Measurements from ENCODE around the gene ACSS1. TPM values are rescaled to one million over a fixed set of nuclear protein-coding genes. Genes with fewer than 3 reads are reported as not detected.

The ACSS1 gene
- total RNA-seq (2022): 3.6 TPM in 2 replicates
- percentile 31 among the genes with signal in this experiment for Bru-seq, nascent RNA
- percentile 25 among the genes with signal in this experiment for BruChase-seq, experiment 1, labeled RNA remaining after a 6-hour chase
- percentile 27 among the genes with signal in this experiment for BruChase-seq, experiment 2, labeled RNA remaining after a 2-hour chase
- long read RNA-seq, partial matches to known transcripts: 0 of 11 reads
- long read RNA-seq, other reads (novel, unspliced or antisense): 11 of 11 reads

GRCh38 chr20:25058051-25058846 lies at the start of gene ACSS1:
Gene ACSS1, minus strand, starts transcription at chr20:25058139. Its CDS starts 37 bp downstream, at chr20:25058102.
- no TSS peak for BruUV-seq (replicated peaks)

GRCh38 chr20:25103526-25103925 lies 45.6 kb upstream of the ACSS1 start:
- no peak for TF ChIP-seq CTCF (IDR thresholded peaks at IDR 0.05; ENCODE audit: unreplicated experiment)
- H3K27me3 Mint-ChIP-seq (ENCODE audit: unreplicated experiment): no peaks in the 10 kb centered on the region
- CTCF ChIA-PET: no interaction called here
- intact Hi-C loops (cut with micrococcal nuclease; ENCODE audit: unreplicated experiment): no loop called here
- no TSS peak for BruUV-seq (replicated peaks)
- no peaks in the 10 kb centered on the region for H3K9me3 Mint-ChIP-seq (ENCODE audit: low read depth, unreplicated experiment)
- no peak overlapping the region for H3K4me3 Mint-ChIP-seq (ENCODE audit: low read depth, unreplicated experiment)
- no peak for DNase-seq
- H3K4me1 Mint-ChIP-seq (ENCODE audit: low read depth, unreplicated experiment): no peaks in the 10 kb centered on the region
- H3K36me3 Mint-ChIP-seq (ENCODE audit: insufficient read depth, unreplicated experiment): no peaks in the 10 kb centered on the region
- no peak overlapping the region for H3K27ac Mint-ChIP-seq (ENCODE audit: unreplicated experiment)

More at GRCh38 chr20:25058051-25058846, at the start of gene ACSS1:
- peak within 1 kb of the TSS; percentile 54 for H3K4me3 Mint-ChIP-seq (ENCODE audit: low read depth, unreplicated experiment)
- peaks cover 30% of the 10 kb centered on the region for H3K27me3 Mint-ChIP-seq (ENCODE audit: unreplicated experiment)
- no peak for DNase-seq
- H3K4me1 Mint-ChIP-seq (ENCODE audit: low read depth, unreplicated experiment): peaks cover 17% of the 10 kb centered on the region
- peaks cover 14% of the 10 kb centered on the region for H3K36me3 Mint-ChIP-seq (ENCODE audit: insufficient read depth, unreplicated experiment)
- CTCF ChIA-PET: no interaction called here
- no peaks in the 10 kb centered on the region for H3K9me3 Mint-ChIP-seq (ENCODE audit: low read depth, unreplicated experiment)
- TF ChIP-seq CTCF (IDR thresholded peaks at IDR 0.05; ENCODE audit: unreplicated experiment): no peak
- intact Hi-C loops (cut with micrococcal nuclease; ENCODE audit: unreplicated experiment): no loop called here
- H3K27ac Mint-ChIP-seq (ENCODE audit: unreplicated experiment): no peak within 1 kb of the TSS

- BruUV-seq (replicated peaks): no TSS peak
- H3K4me3 Mint-ChIP-seq (ENCODE audit: low read depth, unreplicated experiment): no peak overlapping the region
- H3K27ac Mint-ChIP-seq (ENCODE audit: unreplicated experiment): no peak overlapping the region
- H3K9me3 Mint-ChIP-seq (ENCODE audit: low read depth, unreplicated experiment): no peaks in the 10 kb centered on the region
- no peaks in the 10 kb centered on the region for H3K4me1 Mint-ChIP-seq (ENCODE audit: low read depth, unreplicated experiment)
- no peaks in the 10 kb centered on the region for H3K36me3 Mint-ChIP-seq (ENCODE audit: insufficient read depth, unreplicated experiment)
- DNase-seq: no peak
- CTCF ChIA-PET: no interaction called here
- no peaks in the 10 kb centered on the region for H3K27me3 Mint-ChIP-seq (ENCODE audit: unreplicated experiment)
- intact Hi-C loops (cut with micrococcal nuclease; ENCODE audit: unreplicated experiment): no loop called here
- no peak for TF ChIP-seq CTCF (IDR thresholded peaks at IDR 0.05; ENCODE audit: unreplicated experiment)
Observed at GRCh38 chr20:25100914-25101313, 43.0 kb upstream of the ACSS1 start.

- no peak for DNase-seq
- intact Hi-C loops (cut with micrococcal nuclease; ENCODE audit: unreplicated experiment): no loop called here
- Mint-ChIP-seq H3K36me3 (ENCODE audit: insufficient read depth, unreplicated experiment) (no peaks in the 10 kb centered on the region), H3K9me3 (ENCODE audit: low read depth, unreplicated experiment) (no peaks in the 10 kb centered on the region), H3K27me3 (ENCODE audit: unreplicated experiment) (no peaks in the 10 kb centered on the region), H3K4me3 (ENCODE audit: low read depth, unreplicated experiment) (no peak overlapping the region), H3K4me1 (ENCODE audit: low read depth, unreplicated experiment) (no peaks in the 10 kb centered on the region), H3K27ac (ENCODE audit: unreplicated experiment) (no peak overlapping the region)
- no TSS peak for BruUV-seq (replicated peaks)
- TF ChIP-seq CTCF (IDR thresholded peaks at IDR 0.05; ENCODE audit: unreplicated experiment): no peak
- CTCF ChIA-PET: no interaction called here
Observed at GRCh38 chr20:25099601-25100140, 41.7 kb upstream of the ACSS1 start.
